H9 (cell line): ENCODE measurements around the gene MELK. TPM values are rescaled to one million over a fixed set of nuclear protein-coding genes. Genes with fewer than 3 reads are reported as not detected.

Source experiments
- DNase-seq: peaks from one replicate; pipeline ENCODE4 v3.0.0-alpha.2; 2017
- H2AFZ ChIP-seq: one replicate; pipeline ENCODE4 v1.6.1; 2013; ENCODE audit warnings: mild to moderate bottlenecking, low read length, control low read depth, moderate library complexity
- H2AK5ac ChIP-seq: 2 replicates; pipeline ENCODE4 v1.6.1; 2013; ENCODE audit warnings: low read length, control low read depth, mixed read lengths; ENCODE audit not compliant: insufficient read length
- H2BK120ac ChIP-seq: one replicate; pipeline ENCODE4 v1.6.1; 2013; ENCODE audit warnings: low read depth, mild to moderate bottlenecking, low read length, control low read depth, inconsistent platforms; ENCODE audit not compliant: poor library complexity, severe bottlenecking
- H2BK12ac ChIP-seq: 2 replicates; pipeline ENCODE4 v1.6.1; 2013; ENCODE audit warnings: low read length, control low read depth, mixed read lengths, low read depth; ENCODE audit not compliant: insufficient read length
- H2BK15ac ChIP-seq: 2 replicates; pipeline ENCODE4 v1.6.1; 2013; ENCODE audit warnings: low read depth, low read length, control low read depth
- H2BK20ac ChIP-seq: one replicate; pipeline ENCODE4 v1.6.1; 2013; ENCODE audit warnings: low read depth, mild to moderate bottlenecking, low read length, control low read depth, inconsistent platforms; ENCODE audit not compliant: poor library complexity, severe bottlenecking
- H2BK5ac ChIP-seq: 2 replicates; pipeline ENCODE4 v1.6.1; 2013; ENCODE audit warnings: low read length, control low read depth, mixed read lengths; ENCODE audit not compliant: insufficient read length
- H3K14ac ChIP-seq: 2 replicates; pipeline ENCODE4 v1.6.1; 2013; ENCODE audit warnings: low read length, control low read depth; ENCODE audit not compliant: insufficient read depth
- H3K18ac ChIP-seq: 2 replicates; pipeline ENCODE4 v1.6.1; 2013; ENCODE audit warnings: low read depth, mild to moderate bottlenecking, mixed read lengths, low read length, control low read depth; ENCODE audit not compliant: insufficient read length
- H3K23ac ChIP-seq: 2 replicates; pipeline ENCODE4 v1.6.1; 2013; ENCODE audit warnings: low read length, control low read depth, mixed read lengths, low read depth; ENCODE audit not compliant: insufficient read length
- H3K23me2 ChIP-seq: 2 replicates; pipeline ENCODE4 v1.6.1; 2013; ENCODE audit warnings: low read depth, mild to moderate bottlenecking, mixed read lengths, low read length, control low read depth; ENCODE audit not compliant: insufficient read length, poor library complexity, severe bottlenecking
- H3K27ac ChIP-seq: 2 replicates; pipeline ENCODE4 v1.5.1; 2013; ENCODE audit warnings: low read length, control low read depth, mixed read lengths, low read depth; ENCODE audit not compliant: insufficient read length
- H3K27me3 ChIP-seq: 2 replicates; pipeline ENCODE4 v1.6.1; 2013; ENCODE audit warnings: low read length, control low read depth, inconsistent platforms; ENCODE audit not compliant: insufficient read depth
- H3K4ac ChIP-seq: 2 replicates; pipeline ENCODE4 v1.6.1; 2013; ENCODE audit warnings: low read depth, mild to moderate bottlenecking, control low read depth, inconsistent platforms, low read length, moderate library complexity
- H3K4me1 ChIP-seq: 2 replicates; pipeline ENCODE4 v1.6.1; 2013; ENCODE audit warnings: low read length, control low read depth, inconsistent platforms; ENCODE audit not compliant: insufficient read depth
- H3K4me2 ChIP-seq: 2 replicates; pipeline ENCODE4 v1.6.1; 2013; ENCODE audit warnings: low read length, control low read depth, mixed read lengths; ENCODE audit not compliant: insufficient read length, insufficient read depth
- H3K56ac ChIP-seq: 2 replicates; pipeline ENCODE4 v1.6.1; 2013; ENCODE audit warnings: low read depth, mild to moderate bottlenecking, mixed read lengths, low read length, control low read depth; ENCODE audit not compliant: insufficient read length
- H3K79me1 ChIP-seq: 2 replicates; pipeline ENCODE4 v1.6.1; 2013; ENCODE audit warnings: low read depth, mild to moderate bottlenecking, moderate library complexity, low read length, control low read depth, inconsistent platforms; ENCODE audit not compliant: insufficient read depth, poor library complexity, severe bottlenecking
- H3K79me2 ChIP-seq: 2 replicates; pipeline ENCODE4 v1.6.1; 2013; ENCODE audit warnings: low read length, control low read depth, inconsistent platforms; ENCODE audit not compliant: insufficient read depth
- H3K9ac ChIP-seq: 2 replicates; pipeline ENCODE4 v1.6.1; 2013; ENCODE audit warnings: low read length, control low read depth, mixed read lengths; ENCODE audit not compliant: insufficient read length; ENCODE audit errors: extremely low read depth
- H3K9me3 ChIP-seq: one replicate; pipeline ENCODE4 v1.6.1; 2013; ENCODE audit warnings: low read depth, low read length, inconsistent platforms; ENCODE audit not compliant: control insufficient read depth
- H3T11ph ChIP-seq: one replicate; pipeline ENCODE4 v1.6.1; 2013; ENCODE audit warnings: mild to moderate bottlenecking, low read length, control low read depth, inconsistent platforms
- H4K20me1 ChIP-seq: one replicate; pipeline ENCODE4 v1.6.1; 2013; ENCODE audit not compliant: control insufficient read depth, insufficient read length, insufficient read depth
- H4K5ac ChIP-seq: 2 replicates; pipeline ENCODE4 v1.6.1; 2013; ENCODE audit warnings: low read depth, mild to moderate bottlenecking, mixed read lengths, low read length, control low read depth; ENCODE audit not compliant: insufficient read length
- H4K8ac ChIP-seq: replicated peaks from 2 replicates; pipeline ENCODE4 v1.6.1; 2013; ENCODE audit warnings: low read length, control low read depth, mixed read lengths, low read depth; ENCODE audit not compliant: insufficient read length
- H4K91ac ChIP-seq: 2 replicates; pipeline ENCODE4 v1.6.1; 2013; ENCODE audit warnings: low read depth, mild to moderate bottlenecking, moderate library complexity, mixed read lengths, low read length, control low read depth; ENCODE audit not compliant: insufficient read length
- H3K27ac Mint-ChIP-seq, 3 experiments: 2 replicates in 2 of 3; 3 replicates in 1 of 3; pipeline ENCODE4 v1.8.0; 2020 to 2021; ENCODE audit warnings: mixed read lengths in 3 of 3, mild to moderate bottlenecking in 1 of 3, moderate library complexity in 1 of 3
- H3K27me3 Mint-ChIP-seq: 2 replicates; pipeline ENCODE4 v1.8.0; 2021; ENCODE audit warnings: low read depth, mild to moderate bottlenecking, moderate library complexity, mixed read lengths
- H3K36me3 Mint-ChIP-seq, 3 experiments: 2 replicates in 2 of 3; 3 replicates in 1 of 3; pipeline ENCODE4 v1.8.0; 2020 to 2021; ENCODE audit warnings: low read depth in 3 of 3, mixed read lengths in 3 of 3; ENCODE audit not compliant: insufficient read depth in 1 of 3
- H3K4me1 Mint-ChIP-seq, 2 experiments: 2 replicates each; pipeline ENCODE4 v1.8.0; 2020; ENCODE audit warnings: mixed read lengths in 2 of 2
- H3K4me3 Mint-ChIP-seq, 2 experiments: 2 replicates in 1 of 2; 3 replicates in 1 of 2; pipeline ENCODE4 v1.8.0; 2020 to 2021; ENCODE audit warnings: mild to moderate bottlenecking in 2 of 2, mixed read lengths in 2 of 2, moderate library complexity in 1 of 2
- H3K9me3 Mint-ChIP-seq, 2 experiments: 2 replicates in 1 of 2; 3 replicates in 1 of 2; pipeline ENCODE4 v1.8.0; 2020; ENCODE audit warnings: mild to moderate bottlenecking in 2 of 2, mixed read lengths in 2 of 2, moderate library complexity in 1 of 2
- WGBS: extraction: QIAGEN DNeasy Blood & Tissue Kit; methylation state at CpG from one replicate; pipeline ENCODE4 v1.1.7; 2013; ENCODE audit warnings: missing lambda C conversion rate, low lambda C conversion rate, mixed read lengths; ENCODE audit not compliant: insufficient read length; ENCODE audit errors: extremely low coverage; 5-methylcytosine and 5-hydroxymethylcytosine counted together
- total RNA-seq: library from RNA; stranded (reverse); gene quantifications from 2 replicates; pipeline ENCODE4 v1.2.1, GENCODE V29; 2021
- TF ChIP-seq, protein P1 (sequence below): fragments of 200-600 bp; sonication (generic); conservative IDR thresholded peaks from 3 replicates; pipeline ENCODE4 v1.8.0; 2021; ENCODE audit warnings: antibody characterized with exemption, mild to moderate bottlenecking

MELK gene
- total RNA-seq, 1 experiment from 2014 or later, result 43.6 TPM

- Histone ChIP-seq H3K79me2 (peaks cover 2% of the 10 kb centered on the region; the same call in 1 of the 2 replicates), H3K4me2 (no peak overlapping the region), H3K18ac (no peak overlapping the region), H3K14ac (no peak overlapping the region), H2BK12ac (no peak overlapping the region), H3K27me3 (no peaks in the 10 kb centered on the region), H3K4ac (no peak overlapping the region), H3K56ac (no peak overlapping the region), H4K5ac (no peak overlapping the region), H3K23ac (no peak overlapping the region), H2AFZ (no peak overlapping the region), H3K9ac (no peak overlapping the region), H2AK5ac (no peak overlapping the region), H3T11ph (no peak overlapping the region), H4K8ac (no peak overlapping the region), H4K20me1 (no peaks in the 10 kb centered on the region), H4K91ac (no peak overlapping the region), H3K27ac (no peak overlapping the region), H2BK5ac (no peak overlapping the region), H3K4me1 (no peaks in the 10 kb centered on the region), H3K23me2 (no peaks in the 10 kb centered on the region), H3K9me3 (no peaks in the 10 kb centered on the region), H2BK15ac (no peak overlapping the region), H3K79me1 (no peaks in the 10 kb centered on the region), H2BK20ac (no peak overlapping the region), H2BK120ac (no peak overlapping the region)
- peaks cover 41 to 81% (median 77%) of the 10 kb centered on the region in 3 experiments; a peak in 6 of 7 replicates for H3K36me3 Mint-ChIP-seq
- DNase-seq, result no peak
- no peaks in the 10 kb centered on the region for H3K27me3 Mint-ChIP-seq
- 0 out of 5 replicates have a peak, but pooled peaks cover 0 to 3% of the 10 kb centered on the region in 2 experiments for H3K9me3 Mint-ChIP-seq
- no CpG with 5 or more reads among the region's 2 CpGs for WGBS
- H3K27ac Mint-ChIP-seq, result no peak overlapping the region
- TF ChIP-seq, protein P1, sequence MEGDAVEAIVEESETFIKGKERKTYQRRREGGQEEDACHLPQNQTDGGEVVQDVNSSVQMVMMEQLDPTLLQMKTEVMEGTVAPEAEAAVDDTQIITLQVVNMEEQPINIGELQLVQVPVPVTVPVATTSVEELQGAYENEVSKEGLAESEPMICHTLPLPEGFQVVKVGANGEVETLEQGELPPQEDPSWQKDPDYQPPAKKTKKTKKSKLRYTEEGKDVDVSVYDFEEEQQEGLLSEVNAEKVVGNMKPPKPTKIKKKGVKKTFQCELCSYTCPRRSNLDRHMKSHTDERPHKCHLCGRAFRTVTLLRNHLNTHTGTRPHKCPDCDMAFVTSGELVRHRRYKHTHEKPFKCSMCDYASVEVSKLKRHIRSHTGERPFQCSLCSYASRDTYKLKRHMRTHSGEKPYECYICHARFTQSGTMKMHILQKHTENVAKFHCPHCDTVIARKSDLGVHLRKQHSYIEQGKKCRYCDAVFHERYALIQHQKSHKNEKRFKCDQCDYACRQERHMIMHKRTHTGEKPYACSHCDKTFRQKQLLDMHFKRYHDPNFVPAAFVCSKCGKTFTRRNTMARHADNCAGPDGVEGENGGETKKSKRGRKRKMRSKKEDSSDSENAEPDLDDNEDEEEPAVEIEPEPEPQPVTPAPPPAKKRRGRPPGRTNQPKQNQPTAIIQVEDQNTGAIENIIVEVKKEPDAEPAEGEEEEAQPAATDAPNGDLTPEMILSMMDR, result peak; percentile 68
- H3K4me1 Mint-ChIP-seq, result no peaks in the 10 kb centered on the region
- H3K4me3 Mint-ChIP-seq, result no peak overlapping the region
These were observed 24.9 kb downstream of the MELK start for GRCh38 chr9:36597412-36598178.
